ENCODE results near the gene PTMS. TPM values are rescaled to one million over a fixed set of nuclear protein-coding genes. Genes with fewer than 3 reads are reported as not detected.
A peak's percentile ranks its signal among the peaks of the same experiment; 100 is the strongest.

The PTMS gene
- total RNA-seq, 1 donor from 2014 or later = 966 TPM

DNA sequence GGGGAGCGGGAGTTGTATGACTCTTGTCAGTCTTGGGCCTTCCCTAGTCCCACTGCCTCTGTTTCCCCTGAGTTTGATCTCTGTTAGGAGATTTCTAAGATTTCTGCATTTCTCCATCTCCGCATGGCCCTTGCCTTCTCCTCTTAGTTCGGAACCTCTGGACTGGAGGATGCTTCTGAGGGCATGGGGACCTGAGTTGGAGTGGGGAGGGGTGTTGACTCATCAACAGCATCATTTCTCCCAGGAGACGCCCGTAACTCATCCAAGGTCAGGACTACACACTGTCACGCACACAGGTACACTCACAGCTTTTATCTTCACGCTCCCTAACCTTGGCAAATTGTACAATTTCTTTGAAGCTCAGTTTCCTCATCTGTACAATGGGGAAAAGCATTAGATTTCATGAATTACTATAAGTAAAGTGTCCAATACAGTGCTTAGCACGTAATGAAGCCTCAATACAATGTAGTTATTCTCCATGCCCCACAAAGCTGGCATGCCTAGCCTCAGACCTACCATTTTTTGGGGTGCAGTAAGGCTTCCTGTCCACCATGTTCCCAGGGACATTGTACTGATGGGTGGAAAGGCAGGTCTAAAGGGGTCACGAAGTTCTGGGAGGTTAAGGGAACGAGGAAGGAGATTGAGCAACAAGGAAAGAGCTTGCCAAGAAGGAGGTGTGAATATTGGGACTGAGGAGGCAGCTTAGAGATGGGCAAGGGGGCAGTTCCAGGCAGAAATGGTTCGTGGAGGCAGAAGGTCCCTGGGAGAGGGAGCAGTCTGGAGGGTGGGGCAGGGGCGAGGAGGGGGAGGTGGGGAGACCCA, 5.6 kb downstream of the PTMS start:
- Mint-ChIP-seq H3K36me3 (ENCODE audit: unreplicated experiment) (peaks cover 11% of the 10 kb centered on the region), H3K4me3 (ENCODE audit: unreplicated experiment) (peak overlapping the region; percentile 42), H3K4me1 (ENCODE audit: low read depth, unreplicated experiment) (peaks cover 9% of the 10 kb centered on the region), H3K27ac (ENCODE audit: unreplicated experiment) (peak overlapping the region; percentile 62), H3K9me3 (ENCODE audit: unreplicated experiment) (peaks cover 33% of the 10 kb centered on the region), H3K27me3 (ENCODE audit: unreplicated experiment) (peaks cover 39% of the 10 kb centered on the region)
- TF ChIP-seq, protein P1, sequence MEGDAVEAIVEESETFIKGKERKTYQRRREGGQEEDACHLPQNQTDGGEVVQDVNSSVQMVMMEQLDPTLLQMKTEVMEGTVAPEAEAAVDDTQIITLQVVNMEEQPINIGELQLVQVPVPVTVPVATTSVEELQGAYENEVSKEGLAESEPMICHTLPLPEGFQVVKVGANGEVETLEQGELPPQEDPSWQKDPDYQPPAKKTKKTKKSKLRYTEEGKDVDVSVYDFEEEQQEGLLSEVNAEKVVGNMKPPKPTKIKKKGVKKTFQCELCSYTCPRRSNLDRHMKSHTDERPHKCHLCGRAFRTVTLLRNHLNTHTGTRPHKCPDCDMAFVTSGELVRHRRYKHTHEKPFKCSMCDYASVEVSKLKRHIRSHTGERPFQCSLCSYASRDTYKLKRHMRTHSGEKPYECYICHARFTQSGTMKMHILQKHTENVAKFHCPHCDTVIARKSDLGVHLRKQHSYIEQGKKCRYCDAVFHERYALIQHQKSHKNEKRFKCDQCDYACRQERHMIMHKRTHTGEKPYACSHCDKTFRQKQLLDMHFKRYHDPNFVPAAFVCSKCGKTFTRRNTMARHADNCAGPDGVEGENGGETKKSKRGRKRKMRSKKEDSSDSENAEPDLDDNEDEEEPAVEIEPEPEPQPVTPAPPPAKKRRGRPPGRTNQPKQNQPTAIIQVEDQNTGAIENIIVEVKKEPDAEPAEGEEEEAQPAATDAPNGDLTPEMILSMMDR (IDR thresholded peaks at IDR 0.05; ENCODE audit: partially characterized antibody, unreplicated experiment) = no peak
- DNase-seq = no peak

DNA sequence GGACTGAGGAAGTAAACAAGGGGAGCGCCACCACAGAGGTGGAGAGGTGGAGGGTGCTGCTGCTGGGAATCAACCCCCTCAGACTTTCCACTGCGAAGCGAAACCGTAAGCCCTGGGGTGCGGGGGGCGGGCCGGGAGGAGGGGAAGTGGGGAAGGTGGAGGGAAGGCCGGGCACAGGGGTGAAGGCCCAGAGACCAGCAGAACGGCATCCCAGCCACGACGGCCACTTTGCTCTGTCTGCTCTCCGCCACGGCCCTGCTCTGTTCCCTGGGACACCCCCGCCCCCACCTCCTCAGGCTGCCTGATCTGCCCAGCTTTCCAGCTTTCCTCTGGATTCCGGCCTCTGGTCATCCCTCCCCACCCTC, 6.2 kb downstream of the PTMS start, which contains the start of gene LAG3:
Gene LAG3, plus strand, starts transcription at position 190 of the 365 bp plus-strand sequence. CDS start 333 bp downstream, outside the sequence.
- Mint-ChIP-seq H3K4me3 (ENCODE audit: unreplicated experiment) (peak within 1 kb of the TSS; percentile 58), H3K36me3 (ENCODE audit: unreplicated experiment) (peaks cover 11% of the 10 kb centered on the region), H3K4me1 (ENCODE audit: low read depth, unreplicated experiment) (peaks cover 9% of the 10 kb centered on the region), H3K9me3 (ENCODE audit: unreplicated experiment) (peaks cover 28% of the 10 kb centered on the region), H3K27ac (ENCODE audit: unreplicated experiment) (peak within 1 kb of the TSS; percentile 62), H3K27me3 (ENCODE audit: unreplicated experiment) (peaks cover 37% of the 10 kb centered on the region)
- DNase-seq = no peak
- TF ChIP-seq, protein P1 (IDR thresholded peaks at IDR 0.05; ENCODE audit: partially characterized antibody, unreplicated experiment) = no peak

DNA sequence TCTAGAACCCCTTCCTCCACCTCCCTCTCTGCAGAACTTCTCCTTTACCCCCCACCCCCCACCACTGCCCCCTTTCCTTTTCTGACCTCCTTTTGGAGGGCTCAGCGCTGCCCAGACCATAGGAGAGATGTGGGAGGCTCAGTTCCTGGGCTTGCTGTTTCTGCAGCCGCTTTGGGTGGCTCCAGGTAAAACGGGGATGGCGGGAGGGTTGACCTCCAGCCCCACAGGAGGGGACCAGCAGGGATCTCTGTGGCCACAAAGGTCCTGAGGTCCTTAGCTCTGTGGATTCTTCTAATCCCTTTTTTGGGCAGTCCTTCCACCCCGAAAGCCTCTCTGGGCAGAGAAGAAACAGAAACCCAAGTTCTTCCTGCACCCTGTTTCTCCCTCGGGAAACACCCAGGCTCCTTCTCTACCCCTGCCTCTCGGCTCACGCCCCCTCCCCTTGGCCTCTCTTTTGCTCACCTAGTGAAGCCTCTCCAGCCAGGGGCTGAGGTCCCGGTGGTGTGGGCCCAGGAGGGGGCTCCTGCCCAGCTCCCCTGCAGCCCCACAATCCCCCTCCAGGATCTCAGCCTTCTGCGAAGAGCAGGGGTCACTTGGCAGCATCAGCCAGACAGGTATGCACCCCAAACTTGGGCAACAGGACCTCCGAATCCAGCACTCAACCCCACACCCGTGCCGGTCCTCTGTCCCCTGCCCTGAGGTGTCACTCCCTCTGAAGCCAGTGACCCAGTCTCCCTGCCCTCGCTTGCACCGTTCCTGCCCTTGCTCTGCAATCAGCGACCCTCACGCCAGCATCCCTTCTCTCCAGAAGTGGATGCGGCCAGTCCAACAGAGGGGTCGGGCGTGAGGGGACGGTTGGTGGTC, 6.8 kb downstream of the PTMS start:
- peak overlapping the region; percentile 58 for H3K4me3 Mint-ChIP-seq (ENCODE audit: unreplicated experiment)
- H3K27ac Mint-ChIP-seq (ENCODE audit: unreplicated experiment) = no peak overlapping the region
- H3K9me3 Mint-ChIP-seq (ENCODE audit: unreplicated experiment) = peaks cover 22% of the 10 kb centered on the region
- H3K36me3 Mint-ChIP-seq (ENCODE audit: unreplicated experiment) = peaks cover 11% of the 10 kb centered on the region
- peaks cover 11% of the 10 kb centered on the region for H3K4me1 Mint-ChIP-seq (ENCODE audit: low read depth, unreplicated experiment)
- peak; percentile 36 for DNase-seq
- TF ChIP-seq, protein P1 (IDR thresholded peaks at IDR 0.05; ENCODE audit: partially characterized antibody, unreplicated experiment) = no peak
- peaks cover 35% of the 10 kb centered on the region for H3K27me3 Mint-ChIP-seq (ENCODE audit: unreplicated experiment)

DNA sequence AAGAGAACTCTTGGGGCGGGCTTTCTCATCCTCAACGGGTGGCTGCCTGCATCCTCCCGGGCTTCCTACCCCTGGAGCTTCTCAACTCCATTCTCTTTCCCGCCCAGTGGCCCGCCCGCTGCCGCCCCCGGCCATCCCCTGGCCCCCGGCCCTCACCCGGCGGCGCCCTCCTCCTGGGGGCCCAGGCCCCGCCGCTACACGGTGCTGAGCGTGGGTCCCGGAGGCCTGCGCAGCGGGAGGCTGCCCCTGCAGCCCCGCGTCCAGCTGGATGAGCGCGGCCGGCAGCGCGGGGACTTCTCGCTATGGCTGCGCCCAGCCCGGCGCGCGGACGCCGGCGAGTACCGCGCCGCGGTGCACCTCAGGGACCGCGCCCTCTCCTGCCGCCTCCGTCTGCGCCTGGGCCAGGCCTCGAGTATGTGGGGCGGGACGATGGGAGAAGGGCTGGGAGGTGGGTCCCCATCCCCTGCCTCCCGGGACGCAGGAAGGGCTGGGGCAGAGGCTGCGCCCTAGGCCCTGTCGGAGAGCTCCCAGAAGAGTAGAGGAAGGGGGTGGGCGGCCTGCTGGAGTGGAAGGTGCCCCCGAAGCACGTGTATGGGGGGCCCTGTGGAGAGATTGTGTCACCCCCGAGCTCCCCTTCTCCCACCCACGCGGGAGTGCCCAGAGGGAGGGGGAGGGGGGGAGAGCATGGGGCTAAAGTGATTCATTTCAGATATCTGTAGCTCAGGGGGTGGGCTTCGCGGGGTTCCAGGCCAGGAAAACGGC, 7.6 kb downstream of the PTMS start:
- H3K36me3 Mint-ChIP-seq (ENCODE audit: unreplicated experiment) = peaks cover 11% of the 10 kb centered on the region
- H3K9me3 Mint-ChIP-seq (ENCODE audit: unreplicated experiment) = peaks cover 20% of the 10 kb centered on the region
- H3K4me1 Mint-ChIP-seq (ENCODE audit: low read depth, unreplicated experiment) = peaks cover 19% of the 10 kb centered on the region
- peaks cover 35% of the 10 kb centered on the region for H3K27me3 Mint-ChIP-seq (ENCODE audit: unreplicated experiment)
- peak; percentile 39 for DNase-seq
- no peak overlapping the region for H3K27ac Mint-ChIP-seq (ENCODE audit: unreplicated experiment)
- TF ChIP-seq, protein P1 (IDR thresholded peaks at IDR 0.05; ENCODE audit: partially characterized antibody, unreplicated experiment) = no peak
- peak overlapping the region; percentile 58 for H3K4me3 Mint-ChIP-seq (ENCODE audit: unreplicated experiment)
